GM18502 (cell line): Measurements from ENCODE around the gene PLG.
"Not testable (repeated sequence)": the region's sequence is repeated elsewhere in the genome, so short reads cannot be mapped to it uniquely, and the experiment has no call there.

Experiments
- ATAC-seq: cut with Tn5 transposase; IDR thresholded peaks from one replicate; pipeline ENCODE4 v1.9.1; 2021; ENCODE audit warnings: mild to moderate bottlenecking; ENCODE audit not compliant: unreplicated experiment, poor library complexity

Gene PLG

DNA sequence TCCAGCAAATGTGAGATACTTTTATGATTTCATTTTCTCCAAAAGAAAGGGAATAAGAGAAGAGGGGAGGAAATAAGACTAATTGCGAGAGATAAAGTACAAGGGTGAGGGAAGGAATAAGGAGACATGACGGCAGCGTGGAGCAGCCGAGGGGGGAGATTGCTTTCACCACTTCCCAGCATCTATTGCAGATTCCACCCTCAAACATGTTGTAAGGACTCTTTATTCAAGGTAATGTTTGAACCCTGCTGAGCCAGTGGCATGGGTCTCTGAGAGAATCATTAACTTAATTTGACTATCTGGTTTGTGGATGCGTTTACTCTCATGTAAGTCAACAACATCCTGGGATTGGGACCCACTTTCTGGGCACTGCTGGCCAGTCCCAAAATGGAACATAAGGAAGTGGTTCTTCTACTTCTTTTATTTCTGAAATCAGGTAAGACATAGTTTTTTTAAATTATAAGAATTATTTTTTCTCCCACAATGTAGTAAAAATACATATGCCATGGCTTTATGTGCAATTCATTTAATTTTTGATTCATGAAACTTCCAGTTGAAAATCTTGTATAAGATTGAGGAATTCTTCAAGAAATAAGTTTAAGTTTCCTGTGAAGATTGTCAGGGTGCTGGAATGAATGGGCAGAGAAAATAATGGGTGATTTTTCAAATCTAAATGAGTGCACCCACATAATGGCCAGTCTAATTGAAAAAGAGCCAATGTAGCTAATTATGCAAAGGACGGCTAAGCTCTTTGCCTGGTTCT, at the start of gene PLG:
Gene PLG, plus strand, starts transcription at position 327 of the 763 bp plus-strand sequence. Its CDS starts 61 bp downstream, at position 388.
- ATAC-seq: not testable (repeated sequence)

GRCh38 chr6:160659562-160659961, 42.5 kb upstream of the PLG start:
- no peak for ATAC-seq

- no peak for ATAC-seq
Observed at GRCh38 chr6:160661216-160661615, 40.8 kb upstream of the PLG start.

DNA sequence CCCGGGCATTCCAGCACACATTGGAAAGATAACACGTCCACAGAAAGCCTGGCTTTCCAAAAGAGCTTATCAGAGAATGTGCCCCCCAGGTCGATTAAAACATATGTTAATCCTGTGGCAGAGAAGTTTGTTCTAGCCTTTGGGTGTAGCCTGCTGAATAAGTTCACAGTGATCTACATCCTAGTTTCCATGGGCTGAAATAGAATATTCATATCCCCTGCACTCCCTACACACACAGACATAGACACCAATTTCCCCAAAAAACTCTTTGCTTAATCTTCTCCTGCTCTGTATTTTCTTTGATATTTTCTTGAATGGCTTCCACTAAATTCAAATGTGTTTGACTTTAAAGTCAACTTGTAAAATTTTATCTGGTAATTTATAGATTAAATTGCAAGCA, 39.6 kb upstream of the PLG start:
- ATAC-seq: no peak

DNA sequence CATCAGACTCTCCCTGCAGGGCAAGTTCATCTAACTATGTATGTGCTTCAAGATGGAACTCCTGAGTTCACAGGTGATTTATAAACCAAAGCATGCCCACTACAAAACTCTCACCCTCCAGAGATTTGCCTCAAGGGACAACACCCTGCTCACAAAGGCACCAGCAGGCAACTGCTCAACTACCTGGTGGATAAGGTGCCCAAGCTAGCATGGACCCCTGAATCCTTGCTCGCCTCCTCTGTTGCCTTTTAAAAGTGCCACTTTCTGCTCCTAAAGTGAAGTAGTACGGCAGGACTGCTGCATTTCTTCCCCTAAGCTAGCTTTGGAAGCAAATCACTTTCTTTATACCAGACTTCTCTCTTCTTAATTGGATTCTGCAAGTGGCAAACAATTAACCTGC, 39.2 kb upstream of the PLG start:
- ATAC-seq: no peak

DNA sequence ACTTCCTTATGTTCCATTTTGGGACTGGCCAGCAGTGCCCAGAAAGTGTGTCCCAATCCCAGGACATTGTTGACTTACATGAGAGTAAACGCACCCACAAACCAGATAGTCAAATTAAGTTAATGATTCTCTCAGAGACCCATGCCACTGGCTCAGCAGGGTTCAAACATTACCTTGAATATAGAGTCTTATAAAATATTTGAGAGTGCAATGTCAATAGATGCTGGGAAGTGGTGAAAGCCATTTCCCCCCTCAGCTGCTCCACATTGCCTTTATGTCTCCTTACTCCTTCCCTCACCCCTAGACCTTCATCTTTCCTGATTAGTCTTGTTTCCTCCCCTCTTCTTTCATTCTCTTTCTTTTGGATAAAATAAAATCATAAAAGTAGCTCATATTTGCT, 37.8 kb upstream of the PLG start, which contains the start of gene LPA:
Gene LPA, minus strand, starts transcription at position 78 of the 400 bp plus-strand sequence. Its CDS starts 61 bp downstream, at position 17.
- not testable (repeated sequence) for ATAC-seq

DNA sequence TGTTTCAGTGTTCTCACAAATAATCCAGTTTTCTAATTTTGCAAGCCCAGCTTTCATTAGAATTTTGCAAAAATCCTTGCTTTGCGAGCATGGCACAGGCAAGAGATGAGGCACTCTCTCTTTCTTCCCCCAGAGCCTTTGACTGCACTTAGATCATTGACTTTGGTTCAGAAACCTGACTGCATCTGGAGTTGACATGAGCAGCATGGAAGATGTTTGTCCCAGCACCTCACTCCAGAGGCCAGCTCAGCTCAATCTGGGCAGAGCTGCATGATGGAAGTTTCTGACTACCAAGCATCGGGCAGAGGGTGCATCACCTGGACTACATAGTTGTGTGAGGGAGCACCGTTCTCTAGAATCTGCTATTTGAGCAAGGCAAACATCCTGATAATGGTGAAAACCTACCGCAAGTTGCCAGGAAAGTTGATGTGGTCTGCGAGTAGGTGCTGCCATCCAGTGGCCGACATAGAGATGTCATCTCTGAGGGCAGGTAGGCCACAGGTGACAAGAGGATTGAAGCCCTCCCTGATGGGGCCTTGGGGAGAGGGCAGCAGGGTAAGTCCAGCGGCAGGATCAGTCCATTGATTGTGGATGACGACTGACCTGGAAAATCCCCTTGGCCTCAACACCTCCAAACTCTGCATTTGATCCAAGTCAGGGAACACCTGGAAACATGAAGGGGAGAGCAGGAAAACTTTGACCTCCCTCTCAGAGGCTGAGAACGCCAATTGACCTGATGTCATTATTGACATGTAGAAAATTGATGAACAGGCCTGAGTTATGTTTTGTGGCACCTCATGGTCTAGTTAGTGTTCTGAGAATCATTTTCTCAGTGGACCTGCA, 34.2 kb upstream of the PLG start:
- ATAC-seq: peak; percentile 84

DNA sequence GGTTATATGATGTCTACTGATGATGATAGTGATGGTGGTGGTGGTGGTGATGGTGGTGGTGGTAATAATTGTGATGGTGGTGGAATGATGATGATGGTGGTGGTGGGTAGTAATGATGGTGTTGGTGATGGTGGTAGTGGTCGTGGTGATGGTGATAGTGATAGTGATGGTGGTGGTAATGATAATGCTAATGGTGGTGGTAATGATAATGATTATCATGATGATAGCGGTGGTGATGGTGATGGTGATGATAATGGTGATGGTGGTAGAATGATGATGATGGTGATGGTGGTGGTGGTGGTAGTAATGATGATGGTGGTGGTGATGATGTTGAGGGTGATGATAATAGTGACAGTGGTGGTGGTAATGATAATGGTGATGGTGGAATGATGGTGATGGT, 33.5 kb upstream of the PLG start:
- no peak for ATAC-seq

DNA sequence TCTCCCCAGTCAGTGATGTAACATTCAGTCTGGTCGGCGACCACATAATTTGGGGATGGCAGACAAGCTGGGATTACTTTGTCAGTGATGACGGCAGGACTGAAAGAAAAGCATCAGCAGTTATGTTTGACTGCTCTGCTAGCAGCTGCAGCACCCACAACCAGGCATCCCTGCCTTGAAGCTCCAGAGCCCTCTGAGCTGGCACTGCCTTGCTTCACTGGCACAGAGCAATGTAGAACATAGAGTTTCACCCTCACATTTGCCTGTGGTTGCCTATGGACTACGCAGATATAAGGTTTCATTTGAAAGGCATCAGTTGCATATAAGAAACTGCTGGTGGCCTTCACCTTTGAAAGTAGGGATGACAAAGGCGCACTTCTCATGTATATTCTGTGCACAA, 25.6 kb upstream of the PLG start:
- ATAC-seq: not testable (repeated sequence)

DNA sequence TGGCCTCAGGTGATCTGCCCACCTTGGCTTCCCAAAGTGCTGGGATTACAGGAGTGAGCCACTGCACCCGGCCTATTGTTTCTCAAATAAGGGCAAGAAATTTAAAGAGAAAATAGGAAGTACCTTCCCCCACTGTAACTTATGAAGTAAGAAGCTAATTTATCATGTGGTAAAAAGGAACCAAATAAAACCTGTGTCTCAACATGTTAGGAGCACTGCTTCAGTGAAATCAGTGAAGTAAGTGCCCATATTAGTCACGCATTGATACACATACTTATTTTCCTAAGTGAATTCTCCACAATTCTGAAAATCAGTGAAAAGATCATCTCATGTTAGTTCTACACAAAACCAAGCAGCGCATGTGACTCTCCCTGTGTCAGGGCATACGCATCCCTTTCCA, 23.8 kb upstream of the PLG start:
- no peak for ATAC-seq

GRCh38 chr6:160678744-160679401, 23.2 kb upstream of the PLG start:
- no peak for ATAC-seq

- ATAC-seq: no peak
Observed at GRCh38 chr6:160679402-160679769, 22.7 kb upstream of the PLG start.

GRCh38 chr6:160685101-160685761, 16.8 kb upstream of the PLG start:
- not testable (repeated sequence) for ATAC-seq

DNA sequence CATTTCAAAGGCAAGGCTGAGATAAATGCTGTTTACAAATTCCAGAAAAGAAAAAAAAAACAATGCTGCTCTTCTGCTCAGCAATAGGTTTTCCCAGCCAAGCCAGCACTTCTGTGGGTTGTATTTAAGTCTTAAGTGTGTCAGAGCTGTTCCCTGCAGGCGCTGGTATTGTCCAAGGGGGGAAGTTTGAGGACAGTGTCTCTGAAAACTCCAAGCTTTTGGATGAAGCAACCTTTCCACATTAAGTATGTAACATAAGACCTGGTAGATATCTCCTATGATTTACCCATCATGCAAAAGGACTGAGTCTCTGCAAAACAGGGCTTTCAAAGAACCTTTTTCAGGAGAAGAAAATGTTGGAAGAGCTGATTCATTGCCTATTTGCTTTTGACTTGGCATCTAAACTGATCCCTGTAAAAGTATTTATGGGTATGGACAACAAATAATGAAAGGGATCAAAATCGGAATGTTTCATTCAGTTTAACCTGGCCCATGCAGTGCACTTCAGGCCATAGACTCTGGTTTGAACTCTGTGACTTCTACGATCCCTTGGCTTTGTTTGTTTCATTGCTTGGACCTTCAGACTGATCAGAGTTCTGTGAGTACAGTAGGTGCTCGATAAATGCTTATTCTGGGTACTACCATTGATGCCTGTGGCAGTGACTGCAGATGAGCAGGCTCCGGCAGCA, 16.1 kb upstream of the PLG start:
- no peak for ATAC-seq

DNA sequence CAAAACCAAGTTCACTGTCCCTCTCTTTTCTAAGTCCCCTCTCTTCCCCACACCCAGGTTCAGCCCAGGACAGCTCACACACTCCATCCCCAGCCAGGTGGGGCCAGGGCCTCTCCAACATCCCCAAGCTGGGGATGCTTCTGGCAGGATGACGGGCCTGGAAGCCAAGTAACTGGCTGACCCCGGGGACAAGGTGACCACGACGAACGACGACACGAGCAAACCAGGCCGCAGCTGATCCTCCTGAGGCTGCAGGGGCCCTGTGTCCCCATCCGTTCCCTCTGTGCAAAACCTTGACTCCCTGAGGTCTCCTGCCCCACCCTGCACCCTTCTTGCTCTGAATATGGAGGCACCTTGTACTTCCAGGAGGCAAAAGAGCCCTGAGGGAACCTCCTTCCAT, 11.6 kb upstream of the PLG start:
- no peak for ATAC-seq

DNA sequence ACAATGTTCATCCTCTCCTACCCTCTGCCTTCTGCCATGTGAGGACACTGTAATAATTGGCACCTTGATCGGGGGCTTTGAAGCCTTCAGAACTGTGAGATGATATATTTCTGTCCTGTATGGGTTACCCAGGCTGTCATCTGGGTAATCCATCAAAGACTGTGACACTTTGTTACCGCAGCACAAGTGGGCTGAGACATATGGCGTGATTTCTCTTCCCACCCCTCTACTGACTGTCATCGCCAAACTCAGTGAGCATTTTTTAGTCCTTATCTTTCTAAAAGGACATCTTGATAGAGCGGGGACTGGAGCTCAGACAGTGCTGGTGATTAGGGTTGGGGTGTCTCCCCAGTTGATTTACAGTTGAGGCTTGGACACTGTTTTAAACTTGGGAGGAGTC, 10.4 kb upstream of the PLG start:
- ATAC-seq: no peak

DNA sequence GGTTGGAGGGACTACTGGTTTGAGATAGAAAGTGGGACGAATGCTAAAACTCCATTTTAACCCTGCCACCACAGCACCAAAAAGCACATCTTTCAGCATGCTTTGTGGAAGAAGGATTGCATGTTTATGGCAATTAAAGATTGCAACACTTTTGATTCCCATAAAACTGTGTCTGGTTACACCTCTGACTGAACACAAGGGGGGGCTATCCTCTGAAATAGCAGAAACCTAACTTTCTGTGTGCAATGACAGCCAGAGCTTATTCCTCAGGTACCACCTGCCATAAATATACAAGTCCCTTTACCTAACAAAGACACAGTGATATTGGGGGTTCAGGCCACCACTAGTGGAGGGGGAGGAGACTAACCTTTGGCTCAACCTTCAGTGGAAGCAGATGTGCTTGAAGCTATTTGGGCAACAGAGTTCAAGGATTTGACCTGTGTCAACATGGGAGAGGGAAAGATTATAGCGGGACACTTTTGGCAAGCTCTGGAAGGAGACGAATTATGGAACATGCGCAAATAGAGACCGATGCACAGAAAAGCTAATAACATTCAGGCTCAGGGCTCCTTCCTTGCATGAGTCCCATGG, 9.6 kb upstream of the PLG start:
- ATAC-seq: no peak

DNA sequence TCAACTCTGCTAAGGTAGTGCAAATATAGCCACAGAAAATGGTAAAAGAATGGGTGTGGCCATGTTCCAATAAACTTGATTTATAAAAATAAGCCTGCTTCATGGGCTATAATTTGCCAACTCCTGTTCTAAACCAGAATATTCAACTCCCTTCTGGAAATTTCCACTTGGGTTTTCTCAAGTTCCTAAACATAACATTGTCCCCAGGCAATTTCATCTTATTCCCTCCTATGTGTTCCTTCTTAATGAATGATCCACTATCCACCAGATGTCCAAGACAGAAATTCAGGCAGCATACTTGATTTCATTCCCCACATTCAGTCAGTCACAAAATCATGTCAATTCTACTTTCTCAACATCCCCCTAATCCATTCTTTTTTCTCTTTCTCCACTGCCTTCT, 7.0 kb upstream of the PLG start:
- ATAC-seq: not testable (repeated sequence)

DNA sequence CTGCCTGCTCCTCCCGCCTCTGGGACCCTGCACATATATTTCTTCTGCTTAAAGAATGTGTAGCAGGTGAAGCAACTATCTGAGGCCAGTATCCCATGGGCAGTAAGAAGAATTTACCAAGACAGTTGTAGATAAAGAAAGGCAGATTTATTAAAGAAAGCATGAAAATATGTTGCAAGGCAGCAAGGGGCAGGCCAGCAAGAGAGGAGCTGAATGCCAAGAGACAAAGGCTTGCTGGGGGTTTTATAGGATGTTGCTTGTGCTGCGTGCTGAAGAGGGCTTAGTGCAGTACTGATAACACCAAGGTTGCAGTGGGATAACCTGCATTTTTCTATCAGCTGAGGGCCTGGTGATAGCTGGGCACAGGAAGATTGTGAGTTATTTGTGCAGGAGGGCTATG, 6.4 kb upstream of the PLG start:
- ATAC-seq: not testable (repeated sequence)
